GM18505 (cell line): ENCODE results near the gene ZNF555.
"Not testable (repeated sequence)": the region's sequence is repeated elsewhere in the genome, so short reads cannot be mapped to it uniquely, and the experiment has no call there.

ENCODE experiments used
- ATAC-seq: cut with Tn5 transposase; IDR thresholded peaks from one replicate; pipeline ENCODE4 v1.9.1; 2021; ENCODE audit not compliant: unreplicated experiment
- POLR2A ChIP-seq: IDR thresholded peaks from 4 replicates; pipeline ENCODE4 v1.6.1; 2011; ENCODE audit warnings: borderline replicate concordance; ENCODE audit not compliant: insufficient read depth, insufficient read length; ENCODE audit errors: extremely low read depth

ZNF555 gene

GRCh38 chr19:2887391-2887914 lies 46.2 kb downstream of the ZNF555 start:
- no peak for TF ChIP-seq POLR2A
- no peak for ATAC-seq

GRCh38 chr19:2888731-2889224 lies 47.5 kb downstream of the ZNF555 start:
- no peak for ATAC-seq
- no peak for TF ChIP-seq POLR2A

- not testable (repeated sequence) for ATAC-seq
These were observed 49.3 kb downstream of the ZNF555 start for GRCh38 chr19:2890531-2890930.

- ATAC-seq = no peak
- TF ChIP-seq POLR2A = no peak
These were observed 55.4 kb downstream of the ZNF555 start for GRCh38 chr19:2896694-2897093.

- peak; percentile 89 for ATAC-seq
- TF ChIP-seq POLR2A = peak; percentile 66
These were observed 59.3 kb downstream of the ZNF555 start, which contains the start of gene ZNF57 for GRCh38 chr19:2900296-2901252. Gene ZNF57 (plus strand): TSS chr19:2900928. CDS start chr19:2901046, 118 bp downstream.

GRCh38 chr19:2902590-2903218 lies 61.4 kb downstream of the ZNF555 start:
- TF ChIP-seq POLR2A = no peak
- ATAC-seq = no peak

- not testable (repeated sequence) for ATAC-seq
These were observed 62.1 kb downstream of the ZNF555 start for GRCh38 chr19:2903326-2903725.

- no peak for ATAC-seq
- TF ChIP-seq POLR2A = no peak
These were observed 64.7 kb downstream of the ZNF555 start for GRCh38 chr19:2905918-2906519.

GRCh38 chr19:2906631-2907195 lies 65.4 kb downstream of the ZNF555 start:
- TF ChIP-seq POLR2A = no peak
- ATAC-seq = no peak
